Kasumi-1 (cell line): ENCODE measurements around the gene RHOXF2.
"Not testable (repeated sequence)": the region's sequence is repeated elsewhere in the genome, so short reads cannot be mapped to it uniquely, and the experiment has no call there.

ENCODE experiments used
- DNase-seq, 2 experiments: peaks; one replicate each; lab custom pipeline; 2025; lab: John Stamatoyannopoulos, UW

The RHOXF2 gene, protein sequence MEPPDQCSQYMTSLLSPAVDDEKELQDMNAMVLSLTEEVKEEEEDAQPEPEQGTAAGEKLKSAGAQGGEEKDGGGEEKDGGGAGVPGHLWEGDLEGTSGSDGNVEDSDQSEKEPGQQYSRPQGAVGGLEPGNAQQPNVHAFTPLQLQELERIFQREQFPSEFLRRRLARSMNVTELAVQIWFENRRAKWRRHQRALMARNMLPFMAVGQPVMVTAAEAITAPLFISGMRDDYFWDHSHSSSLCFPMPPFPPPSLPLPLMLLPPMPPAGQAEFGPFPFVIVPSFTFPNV

DNA sequence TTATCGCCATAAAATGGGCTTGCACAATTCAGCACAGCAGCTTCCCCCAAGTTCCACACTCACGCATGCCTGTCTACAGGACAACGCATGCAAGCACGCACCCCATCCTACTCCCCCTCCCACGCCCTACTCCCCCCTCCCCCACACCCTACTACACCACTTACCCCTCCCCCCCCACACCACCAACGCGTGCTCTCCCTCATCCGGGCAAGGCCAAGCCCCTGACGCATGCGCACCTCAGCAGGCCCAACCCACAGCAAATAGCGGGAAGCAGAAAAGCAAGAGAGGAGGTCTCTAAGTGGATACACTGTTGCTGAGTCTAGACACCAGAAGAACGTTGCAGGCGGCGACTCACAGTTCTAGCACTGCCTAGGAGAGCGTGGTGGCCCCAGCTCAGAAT, at the start of gene RHOXF2:
Gene RHOXF2 (plus strand): TSS at position 301 of the 400 bp plus-strand sequence. CDS start 138 bp downstream, outside the sequence.
- DNase-seq, result not testable (repeated sequence)

DNA sequence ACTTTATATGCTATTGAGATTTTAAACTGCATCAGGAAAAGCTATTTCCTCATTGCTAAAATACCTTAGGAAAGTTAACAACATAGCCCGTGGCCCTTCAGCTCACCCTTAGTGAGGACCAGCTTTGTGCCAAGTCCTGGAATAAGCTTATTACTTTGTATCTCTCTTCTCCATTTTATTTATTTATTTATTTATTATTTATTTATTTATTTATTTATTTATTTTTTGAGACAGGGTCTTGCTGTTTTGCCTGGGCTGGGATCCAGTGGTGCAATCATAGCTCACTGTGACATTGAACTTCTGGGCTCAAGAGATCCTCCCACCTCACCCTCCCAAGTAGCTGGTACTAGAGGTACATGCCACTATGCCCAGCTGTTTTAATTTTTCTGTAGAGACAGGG, 49.0 kb upstream of the RHOXF2 start:
- no peak for DNase-seq

DNA sequence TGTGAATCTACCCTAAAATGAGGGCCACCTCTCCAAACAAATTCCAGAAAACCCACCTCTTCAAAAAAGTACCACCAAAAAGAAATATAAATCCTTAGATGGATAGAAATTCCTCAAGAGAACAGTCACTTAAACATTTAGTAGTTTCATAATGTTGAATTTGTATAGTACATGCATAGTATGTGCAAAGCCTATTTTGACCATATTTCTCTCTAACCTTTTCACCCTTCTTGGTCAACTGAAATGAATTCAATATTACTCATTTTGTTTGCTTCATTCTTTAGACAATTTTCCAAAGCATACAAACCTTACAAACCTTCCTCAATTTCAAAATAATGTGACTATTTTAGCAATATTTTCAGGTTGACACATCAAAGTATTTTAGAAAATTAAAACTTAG, 46.8 kb upstream of the RHOXF2 start:
- no peak for DNase-seq

DNA sequence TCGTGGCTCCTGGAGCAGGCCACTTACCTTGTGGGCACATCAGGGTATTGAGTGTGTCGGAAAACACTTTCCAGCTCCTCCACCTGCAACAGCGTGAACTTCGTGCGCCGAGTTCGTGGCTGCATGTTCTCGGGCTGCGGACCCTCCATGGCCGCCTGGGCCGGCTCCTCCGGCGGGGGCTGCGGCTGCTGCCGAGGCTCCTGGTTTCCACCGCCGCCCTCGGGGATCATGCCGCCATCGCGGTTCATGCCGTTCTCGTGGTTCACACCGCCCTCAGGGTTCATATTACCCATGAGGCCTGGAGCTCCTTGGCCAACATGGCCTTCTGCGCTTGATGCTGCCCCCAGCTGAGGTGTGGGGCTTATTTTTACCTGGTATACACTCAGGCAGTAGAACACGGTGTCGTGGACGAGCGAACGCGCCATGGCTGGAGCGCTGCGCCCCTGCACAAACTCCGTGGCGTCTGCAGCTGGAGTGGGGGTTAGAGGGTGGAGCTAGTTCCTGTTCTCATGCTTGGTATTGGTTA, 42.9 kb upstream of the RHOXF2 start, which contains the start of gene RHOXF1:
Gene RHOXF1 (minus strand): TSS at position 476 of the 526 bp plus-strand sequence. CDS start 51 bp downstream, at position 425.
- DNase-seq, result no peak

DNA sequence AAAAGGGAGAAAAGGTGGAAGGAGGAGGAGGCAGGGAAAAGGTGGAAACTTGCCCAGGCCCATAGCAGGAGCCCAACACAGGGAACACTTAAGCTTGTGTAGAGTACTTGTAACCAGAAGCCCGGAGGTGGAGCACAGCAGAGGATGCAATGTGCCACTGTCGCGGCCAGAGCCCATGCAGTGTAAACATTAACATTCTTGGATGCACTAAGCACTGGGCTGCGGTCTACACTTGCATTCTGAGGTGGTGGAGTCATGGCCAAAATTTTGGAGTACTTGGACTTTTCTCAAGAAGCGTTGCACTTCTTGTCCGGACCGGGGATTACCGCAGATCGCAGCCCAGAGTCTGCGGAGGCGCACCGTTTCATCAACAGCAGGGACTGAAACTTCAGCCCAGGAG, 38.2 kb upstream of the RHOXF2 start:
- no peak for DNase-seq

DNA sequence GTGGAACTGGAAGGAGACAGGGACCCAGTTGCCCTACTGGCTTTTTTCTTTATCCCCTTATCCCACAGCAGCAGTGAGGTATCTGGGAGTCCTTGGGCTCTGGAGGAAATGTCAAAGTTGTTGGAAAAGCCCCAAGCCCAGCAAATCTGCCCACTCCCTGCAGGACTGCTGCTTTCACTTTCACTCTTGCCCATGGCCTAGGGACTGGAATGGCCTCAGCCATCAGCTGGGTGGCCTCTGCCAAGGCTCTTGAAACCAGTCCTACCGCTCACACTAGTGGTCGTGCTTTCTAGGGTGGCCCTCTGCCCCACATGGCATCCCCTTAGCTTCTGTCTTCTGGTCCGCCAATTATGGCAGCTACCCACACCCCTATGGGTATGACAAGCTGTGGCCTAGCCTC, 33.0 kb upstream of the RHOXF2 start:
- no peak for DNase-seq

DNA sequence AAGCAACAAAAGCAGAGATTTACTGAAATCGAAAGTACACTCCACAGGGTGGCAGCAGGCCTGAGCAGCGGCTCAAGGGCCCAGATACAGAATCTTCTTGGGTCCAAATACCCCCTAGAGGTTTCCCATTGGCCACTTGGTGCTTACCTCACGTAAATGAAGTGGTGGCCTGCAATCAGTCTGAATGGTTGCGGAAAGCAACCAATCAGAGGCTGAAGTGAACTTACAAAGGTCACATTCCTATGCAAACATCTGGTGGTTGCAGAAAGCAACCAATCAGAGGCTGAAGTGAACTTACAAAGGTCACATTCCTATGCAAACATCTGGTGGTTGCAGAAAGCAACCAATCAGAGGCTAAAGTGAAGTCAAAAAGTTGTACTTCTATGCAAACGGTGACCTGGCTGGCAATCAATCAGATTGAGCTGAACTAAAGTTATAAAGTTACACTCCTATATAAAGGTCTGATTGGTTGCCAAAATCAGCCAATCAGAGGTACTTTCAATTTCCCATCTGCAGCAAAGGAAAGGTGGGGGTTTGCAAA, 30.0 kb upstream of the RHOXF2 start:
- DNase-seq, result not testable (repeated sequence)

DNA sequence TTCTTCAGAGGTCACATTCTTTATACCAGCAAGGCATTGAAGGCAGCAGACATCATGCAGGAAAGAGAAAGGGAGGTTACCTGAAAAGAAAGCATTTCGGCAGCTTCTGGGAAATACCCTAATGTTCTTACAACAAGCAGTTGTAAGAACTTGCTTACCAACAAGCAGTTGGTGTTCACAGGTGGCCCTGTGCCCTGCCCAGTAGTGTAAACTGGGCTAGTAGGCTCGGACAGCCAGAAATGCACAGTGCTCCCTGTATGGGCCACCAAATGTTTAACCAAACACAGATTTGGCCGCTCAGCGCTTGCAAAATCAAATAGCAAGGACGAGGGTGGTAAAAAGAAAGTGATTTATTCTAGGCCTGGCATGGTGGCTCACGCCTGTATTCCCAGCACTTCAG, 22.3 kb upstream of the RHOXF2 start:
- DNase-seq, result no peak

DNA sequence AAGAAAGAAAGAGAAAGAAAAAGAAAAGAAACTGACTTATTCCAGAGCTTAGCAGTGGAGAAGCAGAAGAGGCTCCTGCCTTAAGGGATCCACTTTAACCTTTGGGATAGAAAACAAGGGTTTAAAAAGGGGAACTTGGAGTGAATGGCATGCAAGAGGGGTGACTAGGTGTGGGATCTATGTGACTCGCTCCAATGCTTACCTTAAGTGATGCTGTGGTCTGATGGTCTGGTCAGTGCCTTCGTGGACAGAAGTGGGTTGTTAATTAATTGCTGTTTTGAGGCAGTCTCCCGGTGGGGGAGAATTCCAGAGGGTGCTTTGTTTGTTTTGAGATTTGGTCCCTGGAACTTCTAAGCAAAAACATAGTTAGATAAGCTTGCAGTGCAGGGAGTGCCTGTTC, 21.6 kb upstream of the RHOXF2 start:
- no peak for DNase-seq

DNA sequence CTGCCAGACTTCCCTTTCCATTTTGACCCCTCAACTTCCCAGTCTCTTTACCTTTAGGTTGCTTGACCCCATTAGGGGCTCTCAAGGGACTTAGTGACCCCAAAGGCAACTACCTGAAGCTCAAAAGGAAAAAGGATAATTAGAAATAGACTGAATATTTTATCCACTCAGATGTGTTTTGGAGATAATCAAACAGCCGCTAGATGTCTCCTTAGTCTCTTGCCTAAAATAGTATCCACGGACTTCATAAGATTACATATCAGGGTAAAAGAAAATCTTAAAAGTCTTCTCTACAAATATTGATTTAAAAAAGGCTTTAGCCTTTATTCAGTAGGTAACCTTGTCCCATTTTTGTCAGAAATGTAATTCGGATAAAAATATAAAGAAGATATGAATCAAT, 21.0 kb upstream of the RHOXF2 start:
- DNase-seq, result no peak

DNA sequence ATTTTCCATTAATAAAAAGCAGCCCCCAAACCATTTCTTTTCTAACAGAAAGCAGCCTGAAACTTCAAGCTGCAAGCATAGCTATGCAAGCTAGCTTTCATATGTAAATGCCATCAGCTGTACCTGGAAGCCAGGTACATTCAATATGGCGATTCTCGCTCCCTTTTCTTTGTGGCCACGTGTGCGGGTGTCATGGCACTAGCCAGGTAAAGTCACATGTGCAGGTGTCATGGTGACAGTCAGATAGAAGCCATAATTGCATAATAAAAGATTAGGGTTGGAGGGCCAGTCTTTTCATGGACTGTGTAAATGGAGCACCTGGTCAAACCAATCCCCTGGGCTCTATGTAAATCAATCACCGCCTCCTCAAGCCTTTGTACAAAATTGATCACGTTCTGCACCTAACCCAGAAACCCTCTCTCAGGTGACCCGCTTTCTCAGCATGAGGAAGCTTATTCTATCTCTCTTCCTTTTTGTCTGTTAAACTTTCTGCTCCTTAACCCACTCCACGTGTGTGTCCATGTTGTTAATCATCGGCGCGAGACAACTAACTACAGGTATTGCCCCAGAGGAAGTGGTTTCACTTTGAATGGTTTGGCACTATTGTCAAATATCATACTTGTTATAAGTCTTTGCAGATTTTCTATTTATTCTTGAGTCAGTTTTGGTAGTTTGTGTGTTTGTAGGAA, 18.0 kb upstream of the RHOXF2 start:
- no peak for DNase-seq

DNA sequence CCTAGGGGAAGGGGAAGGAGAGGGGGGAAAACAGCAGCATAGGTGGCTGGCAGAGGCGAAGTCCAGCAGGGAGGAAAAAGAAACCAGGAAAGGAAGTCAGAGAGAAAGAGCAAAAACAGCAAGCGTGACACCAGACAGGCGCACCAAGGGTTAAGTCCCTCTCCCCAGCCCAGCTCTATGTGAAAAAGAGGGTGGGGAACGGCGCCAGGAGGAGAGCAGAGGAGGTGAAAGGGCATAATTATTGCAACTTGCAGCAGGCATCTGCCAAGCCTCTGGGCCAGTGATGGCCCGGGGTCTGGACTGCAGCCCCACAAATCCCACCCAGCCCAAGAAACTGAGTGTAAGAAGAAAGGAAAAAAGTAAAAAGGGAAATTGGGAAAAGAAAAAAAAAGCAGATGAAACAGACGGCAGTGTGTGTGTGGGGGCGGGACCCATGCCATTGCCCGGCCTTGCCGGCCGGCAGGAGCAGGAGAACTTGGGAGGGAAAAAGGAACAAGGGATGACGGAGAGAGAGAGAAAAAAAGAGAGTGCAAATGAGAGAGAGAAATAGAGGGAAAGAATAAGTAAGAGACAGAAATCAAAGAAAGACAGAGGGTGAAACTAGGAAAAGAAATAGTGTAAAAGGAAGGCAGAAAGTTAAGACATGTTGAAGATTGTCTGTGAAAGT, 14.1 kb upstream of the RHOXF2 start:
- no peak for DNase-seq

DNA sequence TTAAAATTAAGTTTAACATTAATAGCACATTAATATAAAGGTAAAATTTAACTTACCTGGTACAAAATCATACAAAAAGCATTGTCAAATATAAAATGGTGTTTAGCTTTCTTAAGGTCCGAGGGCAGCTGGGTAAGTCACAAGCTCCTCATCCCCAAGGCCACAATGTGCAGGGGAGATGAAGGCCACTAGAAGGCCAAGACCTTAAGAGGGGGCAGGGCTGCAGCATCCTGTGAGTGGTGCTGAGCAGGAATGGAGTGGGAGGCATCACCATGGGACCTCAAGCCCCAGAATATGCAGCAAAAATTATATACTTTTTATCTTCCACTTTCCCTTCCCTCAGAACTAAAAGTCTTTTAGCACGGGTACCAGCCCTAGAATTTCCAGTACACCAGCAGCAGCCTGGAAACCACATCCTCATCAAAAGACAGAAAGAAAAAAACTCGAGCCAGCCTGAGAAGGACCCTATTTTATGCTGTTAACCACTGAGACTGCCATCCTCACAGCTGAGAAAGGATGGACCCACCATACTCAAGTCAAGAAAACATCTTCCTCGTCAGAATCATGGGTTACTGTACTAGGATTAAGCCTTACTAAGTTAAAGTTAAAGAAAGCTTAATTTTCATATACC, 13.0 kb upstream of the RHOXF2 start:
- DNase-seq, result no peak

DNA sequence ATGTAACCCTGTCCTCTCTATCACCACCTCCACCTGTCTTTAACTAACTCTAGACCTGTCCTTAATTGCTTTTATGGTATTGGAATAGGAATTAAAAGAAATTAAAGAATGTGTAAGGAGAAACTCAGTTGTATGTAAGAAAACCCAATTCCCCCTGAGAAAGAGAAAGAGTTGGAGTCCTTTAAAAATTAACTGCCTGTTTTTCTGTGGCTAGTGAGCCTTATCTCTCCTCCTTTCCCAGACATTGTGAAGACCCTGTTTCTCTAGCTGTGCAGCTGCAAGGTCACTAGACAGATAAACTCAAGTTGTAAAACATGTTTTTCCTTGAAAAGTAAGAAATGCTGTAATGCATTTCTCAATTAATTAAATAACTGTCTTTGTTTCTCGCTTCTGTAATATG, 12.1 kb upstream of the RHOXF2 start:
- not testable (repeated sequence) for DNase-seq

DNA sequence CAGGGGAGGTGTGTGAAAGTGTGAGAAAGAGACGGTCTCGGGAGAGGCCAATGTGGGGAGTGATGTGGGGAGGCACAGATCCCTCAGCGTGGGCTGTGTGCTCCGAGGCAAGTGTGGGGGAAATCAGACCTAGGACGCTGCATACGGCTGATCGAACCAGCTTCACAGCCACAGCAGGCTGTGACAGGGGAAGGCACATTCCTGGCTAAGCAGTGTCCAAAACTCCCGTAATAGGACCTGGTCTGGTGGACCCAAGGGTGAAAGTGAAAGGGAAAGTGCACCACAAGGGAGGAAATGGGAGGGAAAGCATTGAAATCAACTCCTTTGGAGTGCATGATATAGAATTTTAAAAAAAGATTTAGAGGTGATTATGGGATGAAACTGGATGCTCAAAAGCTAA, 10.9 kb upstream of the RHOXF2 start:
- no peak for DNase-seq

DNA sequence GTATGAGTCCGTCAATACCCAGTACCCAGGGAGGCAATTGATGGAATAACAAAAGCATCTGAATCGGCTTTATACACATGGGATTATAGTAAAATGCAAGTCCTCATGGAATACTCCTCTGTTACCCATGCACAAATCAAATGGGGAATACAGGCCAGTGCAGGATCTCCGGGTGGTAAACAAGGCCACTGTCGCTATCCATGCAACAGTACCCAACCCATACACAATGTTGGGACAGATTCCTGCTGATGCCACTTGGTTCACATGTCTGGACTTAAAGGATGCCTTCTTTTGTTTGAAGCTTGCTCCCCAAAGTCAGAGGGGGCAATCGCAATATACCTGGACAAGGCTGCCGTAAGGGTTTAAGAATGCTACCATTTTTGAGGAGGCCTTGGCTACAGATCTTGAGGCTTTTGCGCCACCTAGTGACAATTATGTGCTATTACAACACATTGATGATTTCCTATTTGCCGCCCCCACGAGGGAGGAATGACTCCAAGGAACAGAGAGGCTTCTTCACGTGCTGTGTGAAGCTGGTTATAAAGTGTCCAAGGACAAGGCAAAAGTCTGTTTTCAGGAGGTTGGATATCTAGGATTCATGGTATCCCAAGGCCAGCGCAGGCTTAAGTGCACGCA, 8.2 kb upstream of the RHOXF2 start:
- DNase-seq, result not testable (repeated sequence)

DNA sequence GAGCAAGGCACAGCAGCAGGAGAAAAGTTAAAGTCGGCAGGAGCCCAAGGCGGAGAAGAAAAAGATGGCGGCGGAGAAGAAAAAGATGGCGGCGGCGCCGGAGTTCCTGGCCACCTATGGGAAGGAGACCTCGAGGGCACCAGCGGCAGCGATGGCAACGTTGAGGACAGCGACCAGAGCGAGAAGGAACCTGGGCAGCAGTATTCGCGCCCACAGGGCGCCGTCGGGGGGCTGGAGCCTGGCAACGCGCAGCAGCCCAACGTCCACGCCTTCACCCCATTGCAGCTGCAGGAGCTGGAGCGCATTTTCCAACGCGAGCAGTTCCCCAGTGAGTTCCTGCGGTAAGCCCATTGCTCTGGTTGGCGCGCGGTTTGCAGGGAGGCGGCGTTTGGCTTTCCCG, 673 bp downstream of the RHOXF2 start:
- not testable (repeated sequence) for DNase-seq

DNA sequence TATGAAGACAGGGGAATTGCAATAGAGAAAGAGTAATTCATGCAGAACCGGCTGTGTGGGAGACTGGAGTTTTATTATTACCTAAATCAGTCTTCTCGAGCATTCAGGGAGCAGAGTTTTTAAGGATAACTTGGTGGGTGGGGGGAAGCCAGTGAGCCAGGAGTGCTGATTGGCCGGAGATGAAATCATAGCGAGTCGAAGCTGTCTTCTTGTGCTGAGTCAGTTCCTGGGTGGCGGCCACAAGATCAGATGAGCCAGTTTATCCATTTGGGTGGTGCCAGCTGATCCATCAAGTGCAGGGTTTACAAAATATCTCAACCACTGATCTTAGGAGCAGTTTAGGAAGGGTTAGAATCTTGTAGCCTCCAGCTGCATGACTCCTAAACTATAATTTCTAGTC, 34.8 kb downstream of the RHOXF2 start:
- not testable (repeated sequence) for DNase-seq

DNA sequence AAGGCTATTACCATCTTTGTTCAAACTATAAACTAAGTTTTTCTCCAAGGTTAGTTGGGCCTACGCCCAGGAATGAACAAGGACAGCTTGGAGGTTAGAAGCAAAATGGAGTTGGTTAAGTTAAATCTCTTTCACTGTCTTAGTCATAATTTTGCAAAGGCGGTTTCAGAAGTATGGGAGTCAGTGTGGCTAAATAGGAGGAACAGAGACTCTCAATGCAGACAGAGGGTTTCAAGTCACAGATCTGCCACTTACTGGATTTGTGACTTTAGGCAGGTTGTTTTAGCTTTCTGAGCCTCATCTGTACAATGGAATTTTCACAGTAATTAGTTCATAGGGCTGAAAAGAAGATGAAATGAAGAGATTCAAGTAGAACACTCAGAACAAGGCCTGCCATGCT, 35.3 kb downstream of the RHOXF2 start:
- DNase-seq, result not testable (repeated sequence)

DNA sequence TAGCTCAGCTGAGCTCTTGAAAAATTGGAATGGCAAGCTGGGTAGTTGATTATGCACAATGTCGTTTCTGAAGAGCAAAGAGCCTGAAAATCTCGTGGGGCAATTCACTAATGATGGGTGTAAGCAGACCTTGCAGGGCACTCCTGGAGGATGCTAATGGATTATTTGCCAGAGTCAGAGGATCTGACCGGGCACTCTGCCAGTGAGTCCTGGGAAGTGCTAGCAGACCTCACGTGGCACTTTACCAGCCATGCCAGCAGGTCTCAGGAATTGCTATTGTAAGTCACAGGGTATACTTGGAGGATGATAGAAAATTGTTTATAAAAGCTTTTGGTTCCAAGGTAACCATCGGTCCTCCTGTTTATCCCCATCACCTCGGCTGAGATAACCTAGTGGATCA, 37.4 kb downstream of the RHOXF2 start:
- not testable (repeated sequence) for DNase-seq

DNA sequence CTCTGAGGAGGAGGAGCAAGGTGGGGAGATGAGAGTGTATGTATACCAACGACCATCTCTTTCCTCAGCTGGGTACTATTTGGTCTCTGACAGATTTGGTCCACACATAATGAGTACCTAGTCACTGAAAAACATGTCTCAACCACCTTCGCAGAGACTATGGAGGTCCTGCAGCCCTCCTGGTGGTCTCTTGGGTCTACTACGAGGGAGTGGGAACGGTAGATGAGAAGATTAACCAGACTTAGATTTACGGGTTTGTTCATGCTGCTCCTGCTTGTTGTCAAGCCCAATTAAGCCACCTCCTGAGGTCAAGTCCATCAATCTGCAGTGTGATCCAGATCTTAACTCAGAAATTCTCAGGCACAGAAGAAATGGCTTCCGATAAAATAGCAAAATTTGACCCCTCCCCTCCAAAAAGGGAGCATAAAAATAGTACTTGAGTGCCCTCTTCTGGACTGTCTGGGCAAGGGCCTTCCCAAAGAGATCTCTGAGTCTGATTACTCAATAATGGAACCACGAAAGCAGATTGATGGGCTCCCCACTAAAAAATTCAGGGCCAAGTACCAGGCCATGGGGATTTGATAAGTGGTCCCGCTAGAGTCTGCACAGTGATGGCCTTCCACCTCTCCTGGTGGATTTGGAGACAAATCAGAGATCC, 38.3 kb downstream of the RHOXF2 start:
- DNase-seq, result not testable (repeated sequence)
